Body of pancreas (tissue), 4 donors: ENCODE measurements around the gene RHOBTB1.

Experiments used
- POLR2A ChIP-seq, 3 donors: fragments of 450-650 bp; IDR thresholded peaks; one replicate each; pipeline ENCODE4 v1.6.1; 2016; ENCODE audit warnings: antibody characterized with exemption in 3 of 3, mild to moderate bottlenecking in 2 of 3
- TF ChIP-seq, protein P1 (sequence below), 7 experiments: fragments of 450-650 bp in 4 of 7; fragments of 200-600 bp in 3 of 7; sonication (generic) in 3 of 7; IDR thresholded peaks; one replicate each; pipeline ENCODE4 v1.5.1; 2016 to 2019; ENCODE audit warnings: antibody characterized with exemption in 7 of 7

DNA sequence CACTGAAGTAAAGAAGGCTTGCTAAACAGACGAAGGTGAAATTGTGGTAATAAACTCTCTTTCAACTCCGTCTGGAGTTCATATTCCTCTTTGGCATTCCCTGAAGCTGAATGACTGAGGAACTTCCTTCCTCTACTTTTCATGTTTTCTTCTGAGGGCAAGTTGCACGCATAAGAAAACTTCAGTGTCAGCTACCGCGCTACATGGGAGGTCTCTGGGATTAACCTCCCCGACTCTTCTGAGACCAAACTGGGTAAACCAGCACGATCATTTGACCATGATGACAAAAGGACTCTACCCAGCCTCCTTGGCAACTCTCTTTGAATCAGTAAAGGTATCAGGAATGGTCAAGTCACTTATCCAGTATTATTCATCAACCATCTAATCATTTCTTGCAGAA lies 44.7 kb downstream of the RHOBTB1 start:
- TF ChIP-seq, protein P1, sequence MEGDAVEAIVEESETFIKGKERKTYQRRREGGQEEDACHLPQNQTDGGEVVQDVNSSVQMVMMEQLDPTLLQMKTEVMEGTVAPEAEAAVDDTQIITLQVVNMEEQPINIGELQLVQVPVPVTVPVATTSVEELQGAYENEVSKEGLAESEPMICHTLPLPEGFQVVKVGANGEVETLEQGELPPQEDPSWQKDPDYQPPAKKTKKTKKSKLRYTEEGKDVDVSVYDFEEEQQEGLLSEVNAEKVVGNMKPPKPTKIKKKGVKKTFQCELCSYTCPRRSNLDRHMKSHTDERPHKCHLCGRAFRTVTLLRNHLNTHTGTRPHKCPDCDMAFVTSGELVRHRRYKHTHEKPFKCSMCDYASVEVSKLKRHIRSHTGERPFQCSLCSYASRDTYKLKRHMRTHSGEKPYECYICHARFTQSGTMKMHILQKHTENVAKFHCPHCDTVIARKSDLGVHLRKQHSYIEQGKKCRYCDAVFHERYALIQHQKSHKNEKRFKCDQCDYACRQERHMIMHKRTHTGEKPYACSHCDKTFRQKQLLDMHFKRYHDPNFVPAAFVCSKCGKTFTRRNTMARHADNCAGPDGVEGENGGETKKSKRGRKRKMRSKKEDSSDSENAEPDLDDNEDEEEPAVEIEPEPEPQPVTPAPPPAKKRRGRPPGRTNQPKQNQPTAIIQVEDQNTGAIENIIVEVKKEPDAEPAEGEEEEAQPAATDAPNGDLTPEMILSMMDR (IDR thresholded peaks at IDR 0.05): no peak
- TF ChIP-seq POLR2A (IDR thresholded peaks at IDR 0.05): no peak
